Omental fat pad (tissue), 4 donors: ENCODE measurements around the gene AVEN. TPM values are rescaled to one million over a fixed set of nuclear protein-coding genes. Genes with fewer than 3 reads are reported as not detected.

Source experiments
- ATAC-seq: fragments of 150-250 bp; one replicate; pipeline ENCODE4 v1.9.1; 2016; ENCODE audit warnings: mild to moderate bottlenecking, moderate library complexity; ENCODE audit not compliant: low FRiP score
- DNase-seq: peaks from one replicate; pipeline ENCODE4 v3.0.0-alpha.2; 2019; ENCODE audit warnings: low spot score
- CTCF ChIP-seq, 3 donors: fragments of 450-650 bp; IDR thresholded peaks; one replicate each; pipeline ENCODE4 v1.5.1; 2016 to 2017; ENCODE audit warnings: antibody characterized with exemption in 3 of 3, mild to moderate bottlenecking in 3 of 3, moderate library complexity in 2 of 3
- total RNA-seq, 4 donors: library from RNA; depleted of rRNA; stranded (reverse); fragments of >200 nt; gene quantifications; one replicate each; pipeline ENCODE4 v1.1.0, GENCODE V29; 2016

Gene AVEN
- total RNA-seq, 4 donors from 2014 or later = 11.4 to 15.6 (median 14.6) TPM

- ATAC-seq (no peak), DNase-seq (no peak)
- TF ChIP-seq CTCF (IDR thresholded peaks at IDR 0.05) = no peak
Observed at GRCh38 chr15:34065941-34066340, 26.9 kb upstream of the AVEN start.

DNA sequence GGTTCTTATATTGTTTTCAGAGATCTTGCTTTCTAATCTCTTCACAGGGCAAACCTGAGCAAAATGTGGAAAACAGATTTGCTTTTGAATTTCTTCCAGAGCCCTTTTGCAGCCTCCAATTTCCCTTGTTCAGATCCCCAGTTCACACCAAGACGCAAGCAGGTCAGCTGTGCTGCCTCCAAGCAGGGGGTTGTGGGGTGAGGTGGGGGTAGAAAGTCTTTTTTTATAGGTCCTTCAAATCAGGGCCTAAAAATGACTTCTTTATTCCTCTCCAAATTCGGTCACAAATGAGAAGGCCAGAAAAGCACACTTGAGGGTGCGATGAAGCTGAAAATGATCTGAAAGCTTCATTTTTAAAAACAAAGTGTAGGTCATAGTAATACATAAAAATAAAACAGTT is 26.3 kb upstream of the AVEN start:
- TF ChIP-seq CTCF (IDR thresholded peaks at IDR 0.05) = no peak
- DNase-seq = no peak
- ATAC-seq = no peak

GRCh38 chr15:34064438-34064837 is 25.4 kb upstream of the AVEN start:
- ATAC-seq (no peak), DNase-seq (no peak)
- TF ChIP-seq CTCF (IDR thresholded peaks at IDR 0.05) = no peak

DNA sequence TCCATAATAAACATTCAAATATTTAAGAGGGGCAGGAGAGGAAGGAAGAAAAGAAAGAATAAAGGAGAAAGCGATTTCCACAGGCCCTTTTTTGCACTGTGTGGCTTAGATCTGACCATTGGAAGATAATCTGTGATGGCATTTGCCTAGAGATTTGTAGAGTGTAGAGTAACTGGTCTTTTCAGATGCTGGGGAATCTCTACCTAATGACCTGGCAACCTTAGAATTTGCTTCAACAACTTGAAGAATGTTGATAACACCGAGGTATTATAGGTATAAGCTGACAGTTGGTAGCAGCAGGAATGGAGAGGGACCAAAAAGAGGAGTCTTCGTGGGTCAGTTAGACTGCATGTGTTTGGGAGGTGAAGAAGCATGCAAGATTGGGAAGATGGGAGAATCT is 20.9 kb upstream of the AVEN start:
- DNase-seq (no peak), ATAC-seq (no peak)
- TF ChIP-seq CTCF (IDR thresholded peaks at IDR 0.05) = no peak

GRCh38 chr15:34059476-34059875 is 20.5 kb upstream of the AVEN start:
- DNase-seq (no peak), ATAC-seq (no peak)
- TF ChIP-seq CTCF (IDR thresholded peaks at IDR 0.05) = no peak

DNA sequence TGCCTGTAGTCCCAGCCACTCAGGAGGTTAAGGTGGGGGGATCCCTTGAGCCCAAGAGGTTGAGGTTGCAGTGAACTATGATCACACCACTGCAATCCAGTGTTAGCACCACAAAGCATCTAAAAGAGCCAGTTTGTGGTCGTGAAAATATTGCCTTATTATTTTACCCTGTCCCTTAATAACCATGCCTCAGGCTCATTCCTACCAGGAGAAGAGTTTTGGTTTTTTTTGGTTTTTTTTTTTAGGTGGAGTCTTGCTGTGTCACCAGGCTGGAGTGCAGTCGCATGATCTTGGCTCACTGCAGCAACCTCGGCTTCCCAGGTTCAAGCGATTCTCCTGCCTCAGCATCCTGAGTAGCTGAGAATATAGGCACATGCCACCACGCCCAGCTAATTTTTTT is 17.9 kb upstream of the AVEN start:
- DNase-seq (no peak), ATAC-seq (no peak)
- no peak for TF ChIP-seq CTCF (IDR thresholded peaks at IDR 0.05)

DNA sequence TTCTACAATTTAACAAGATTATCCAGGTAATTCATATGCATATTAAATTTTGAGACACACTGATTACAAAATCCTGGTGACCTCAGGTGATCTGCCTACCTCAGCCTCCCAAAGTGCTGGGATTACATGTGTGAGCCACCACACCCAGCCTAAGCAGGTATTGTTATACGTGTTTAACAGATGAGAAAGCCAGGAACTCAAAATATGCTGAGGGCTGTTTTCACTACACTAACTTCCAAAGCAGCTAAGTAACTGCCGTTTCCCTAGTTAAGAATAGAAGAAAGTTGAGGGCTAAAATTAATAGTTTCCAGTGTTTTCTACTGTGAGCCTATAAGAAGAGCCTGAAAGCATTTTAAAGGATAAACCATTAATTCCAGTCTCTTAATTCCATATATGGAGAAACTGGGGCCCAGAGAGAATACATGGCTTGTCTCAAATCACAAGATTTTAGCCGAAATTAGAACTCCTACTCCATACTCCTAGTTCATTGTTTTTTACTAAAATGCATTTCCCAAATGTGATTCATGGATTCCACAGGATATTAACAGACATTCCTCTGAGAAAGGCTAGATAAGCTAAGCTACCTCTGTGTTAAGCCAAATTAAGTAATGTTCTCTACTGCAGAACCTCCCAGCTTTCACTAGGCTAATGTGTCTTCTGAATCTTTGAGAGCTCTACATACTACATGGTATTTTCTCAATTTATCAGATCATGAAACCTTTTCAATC is 17.0 kb upstream of the AVEN start:
- no peak for DNase-seq
- no peak for TF ChIP-seq CTCF (IDR thresholded peaks at IDR 0.05)
- ATAC-seq = peak; percentile 97
